ENCODE data around the gene KASH5.

KASH5 gene

DNA sequence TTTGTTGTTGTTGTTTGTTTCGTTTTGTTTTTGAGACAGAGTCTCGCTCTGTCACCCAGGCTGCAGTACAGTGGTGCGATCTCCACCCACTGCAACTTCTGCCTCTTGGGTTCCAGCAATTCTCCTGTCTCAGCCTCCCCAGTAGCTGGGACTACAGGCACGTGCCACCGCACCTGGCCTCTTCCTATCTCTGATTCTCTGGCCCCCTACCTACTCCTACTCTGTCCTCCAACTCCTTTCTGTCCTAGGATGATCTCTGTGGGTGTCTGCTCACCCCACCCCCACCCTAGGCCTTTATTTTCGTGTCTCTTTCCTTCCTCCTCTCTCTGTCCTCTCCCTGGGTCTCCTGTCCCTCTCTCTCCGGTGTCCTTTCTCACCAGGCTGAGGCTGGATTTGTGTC, 62.4 kb downstream of the KASH5 start:
- Histone ChIP-seq H3K36me3 (ENCODE audit: control insufficient read depth, insufficient read depth, low read length) (no peaks in the 10 kb centered on the region), H3K9ac (no peak overlapping the region), H3K27me3 (ENCODE audit: control insufficient read depth, insufficient read depth, low read length) (no peaks in the 10 kb centered on the region), H3K4me1 (no peaks in the 10 kb centered on the region), H3K27ac (no peak overlapping the region), H3K4me3 (ENCODE audit: low read depth, low read length) (no peak overlapping the region), H2AFZ (no peak overlapping the region), H3K4me2 (ENCODE audit: low read length) (peak overlapping the region; percentile 18), H3K79me2 (no peaks in the 10 kb centered on the region), H3K9me3 (ENCODE audit: control insufficient read depth, low read length) (no peaks in the 10 kb centered on the region)
- TF ChIP-seq, protein P1, sequence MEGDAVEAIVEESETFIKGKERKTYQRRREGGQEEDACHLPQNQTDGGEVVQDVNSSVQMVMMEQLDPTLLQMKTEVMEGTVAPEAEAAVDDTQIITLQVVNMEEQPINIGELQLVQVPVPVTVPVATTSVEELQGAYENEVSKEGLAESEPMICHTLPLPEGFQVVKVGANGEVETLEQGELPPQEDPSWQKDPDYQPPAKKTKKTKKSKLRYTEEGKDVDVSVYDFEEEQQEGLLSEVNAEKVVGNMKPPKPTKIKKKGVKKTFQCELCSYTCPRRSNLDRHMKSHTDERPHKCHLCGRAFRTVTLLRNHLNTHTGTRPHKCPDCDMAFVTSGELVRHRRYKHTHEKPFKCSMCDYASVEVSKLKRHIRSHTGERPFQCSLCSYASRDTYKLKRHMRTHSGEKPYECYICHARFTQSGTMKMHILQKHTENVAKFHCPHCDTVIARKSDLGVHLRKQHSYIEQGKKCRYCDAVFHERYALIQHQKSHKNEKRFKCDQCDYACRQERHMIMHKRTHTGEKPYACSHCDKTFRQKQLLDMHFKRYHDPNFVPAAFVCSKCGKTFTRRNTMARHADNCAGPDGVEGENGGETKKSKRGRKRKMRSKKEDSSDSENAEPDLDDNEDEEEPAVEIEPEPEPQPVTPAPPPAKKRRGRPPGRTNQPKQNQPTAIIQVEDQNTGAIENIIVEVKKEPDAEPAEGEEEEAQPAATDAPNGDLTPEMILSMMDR (IDR thresholded peaks at IDR 0.05): no peak

DNA sequence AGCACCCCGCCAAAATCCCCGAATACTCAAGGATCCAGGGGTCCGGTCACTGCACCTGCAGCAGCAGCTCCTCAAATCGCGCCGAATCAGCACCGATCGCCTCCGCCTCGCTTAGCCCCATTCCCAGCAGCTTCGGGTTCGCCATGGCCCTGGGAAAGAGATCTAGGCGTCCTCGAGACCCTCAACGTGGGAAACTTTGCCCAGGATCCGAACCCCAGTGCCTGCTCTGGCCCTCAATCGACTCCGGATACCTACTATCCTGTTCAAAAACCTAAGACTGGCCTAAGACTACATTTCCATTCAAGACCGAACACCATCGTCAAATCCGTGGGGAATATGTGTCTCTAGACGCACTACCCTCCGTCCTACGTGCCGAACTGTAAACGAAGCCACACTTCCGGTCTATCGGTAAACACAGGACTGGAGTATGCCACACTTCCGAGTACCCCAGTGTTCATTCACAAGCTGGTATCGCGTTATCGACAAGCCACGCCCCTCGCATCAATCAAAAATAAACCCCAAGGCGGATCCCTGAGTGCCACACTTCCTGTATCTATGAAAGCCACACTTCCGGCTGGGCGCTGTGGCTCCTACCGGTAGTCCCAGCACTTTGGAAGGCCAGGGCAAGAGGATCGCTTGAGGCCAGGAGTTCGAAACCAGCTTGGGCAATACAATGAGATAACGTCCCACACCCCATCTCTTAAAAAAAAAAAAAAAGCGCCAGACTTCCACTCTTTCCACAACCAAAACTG, 63.6 kb downstream of the KASH5 start, which contains the start of gene PIH1D1:
PIH1D1 (minus strand) TSS at position 385 of the 752 bp plus-strand sequence; CDS start at position 145, 240 bp downstream.
- H3K9me3 ChIP-seq (ENCODE audit: control insufficient read depth, low read length): no peaks in the 10 kb centered on the region
- H3K4me2 ChIP-seq (ENCODE audit: low read length): peak within 1 kb of the TSS; percentile 100
- H3K4me3 ChIP-seq (ENCODE audit: low read depth, low read length): peak within 1 kb of the TSS; percentile 96
- H3K9ac ChIP-seq: peak within 1 kb of the TSS; percentile 50
- no peaks in the 10 kb centered on the region for H3K79me2 ChIP-seq
- TF ChIP-seq, protein P1 (IDR thresholded peaks at IDR 0.05): peak; percentile 15
- no peaks in the 10 kb centered on the region for H3K4me1 ChIP-seq
- peak within 1 kb of the TSS; percentile 85 for H3K27ac ChIP-seq
- H2AFZ ChIP-seq: peak within 1 kb of the TSS; percentile 95
- no peaks in the 10 kb centered on the region for H3K27me3 ChIP-seq (ENCODE audit: control insufficient read depth, insufficient read depth, low read length)
- no peaks in the 10 kb centered on the region for H3K36me3 ChIP-seq (ENCODE audit: control insufficient read depth, insufficient read depth, low read length)

DNA sequence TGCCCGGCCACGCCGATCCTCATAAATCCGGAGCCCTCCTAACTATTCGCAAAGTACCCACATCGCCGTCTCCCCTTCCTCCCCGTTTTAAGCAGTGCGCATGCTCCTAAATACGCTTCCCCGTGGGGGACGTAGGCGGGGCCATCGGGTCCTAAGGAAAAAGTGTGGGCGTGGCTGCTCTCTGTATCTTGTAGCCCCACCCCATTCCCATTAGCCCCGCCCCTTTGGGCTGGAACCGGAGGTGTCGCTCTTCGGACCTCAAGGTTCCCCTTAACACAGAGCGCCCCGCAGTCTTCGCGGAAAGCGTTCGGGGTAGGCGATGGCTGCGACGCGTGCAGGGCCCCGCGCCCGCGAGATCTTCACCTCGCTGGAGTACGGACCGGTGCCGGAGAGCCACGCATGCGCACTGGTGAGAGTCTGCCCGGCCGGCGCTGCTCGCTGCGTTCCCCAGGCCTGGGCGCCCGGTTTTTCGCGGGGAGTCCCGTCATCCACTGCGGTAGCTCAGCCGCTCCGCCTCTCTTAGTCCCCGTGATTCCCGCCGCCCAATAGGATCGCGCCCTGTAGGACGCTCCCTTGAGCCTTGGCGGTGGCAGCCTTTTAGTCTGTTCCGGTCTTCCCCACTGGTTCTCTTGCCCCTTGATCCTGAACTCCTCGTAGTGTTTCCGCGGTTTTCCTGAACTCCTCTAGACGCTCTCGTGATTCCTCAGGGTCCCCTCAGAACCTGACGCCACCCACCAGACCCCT, 65.1 kb downstream of the KASH5 start, which contains the start of gene ALDH16A1:
ALDH16A1 (plus strand) TSS at position 213 of the 744 bp plus-strand sequence; CDS start at position 320, 107 bp downstream.
- Histone ChIP-seq H3K36me3 (ENCODE audit: control insufficient read depth, insufficient read depth, low read length) (no peaks in the 10 kb centered on the region), H2AFZ (peak within 1 kb of the TSS; percentile 95), H3K27me3 (ENCODE audit: control insufficient read depth, insufficient read depth, low read length) (no peaks in the 10 kb centered on the region), H3K4me2 (ENCODE audit: low read length) (peak within 1 kb of the TSS; percentile 100), H3K4me1 (no peaks in the 10 kb centered on the region), H3K79me2 (no peaks in the 10 kb centered on the region), H3K9ac (peak within 1 kb of the TSS; percentile 20), H3K9me3 (ENCODE audit: control insufficient read depth, low read length) (no peaks in the 10 kb centered on the region), H3K4me3 (ENCODE audit: low read depth, low read length) (peak within 1 kb of the TSS; percentile 96), H3K27ac (peak within 1 kb of the TSS; percentile 85)
- TF ChIP-seq, protein P1 (IDR thresholded peaks at IDR 0.05): no peak

DNA sequence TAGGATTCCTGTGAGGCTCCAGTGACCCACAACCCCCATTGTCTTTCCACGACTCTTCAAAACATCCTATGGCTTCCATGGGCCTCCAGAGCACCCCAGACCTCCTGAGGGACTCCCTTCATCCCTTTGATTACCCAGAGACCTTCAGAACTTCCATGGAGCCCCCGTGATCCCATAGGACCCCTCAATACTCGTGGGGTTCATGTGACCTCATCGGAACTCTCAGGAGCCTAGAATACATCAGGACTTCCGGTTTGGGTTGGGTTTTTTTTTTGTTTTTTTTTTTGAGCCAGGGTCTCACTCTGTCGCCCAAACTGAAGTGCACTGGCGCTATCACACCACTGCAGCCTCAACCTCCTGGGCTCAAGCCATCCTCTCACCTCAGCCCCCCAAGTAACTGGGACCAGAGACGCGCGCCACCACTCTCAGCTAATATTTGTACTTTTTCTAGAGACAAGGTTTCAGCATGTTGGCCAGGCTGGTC, 65.8 kb downstream of the KASH5 start:
- no peaks in the 10 kb centered on the region for H3K79me2 ChIP-seq
- H3K9ac ChIP-seq: peak overlapping the region; percentile 20
- H2AFZ ChIP-seq: peak overlapping the region; percentile 75
- TF ChIP-seq, protein P1 (IDR thresholded peaks at IDR 0.05): no peak
- peak overlapping the region; percentile 96 for H3K4me3 ChIP-seq (ENCODE audit: low read depth, low read length)
- no peaks in the 10 kb centered on the region for H3K27me3 ChIP-seq (ENCODE audit: control insufficient read depth, insufficient read depth, low read length)
- H3K4me1 ChIP-seq: no peaks in the 10 kb centered on the region
- peak overlapping the region; percentile 85 for H3K27ac ChIP-seq
- no peaks in the 10 kb centered on the region for H3K36me3 ChIP-seq (ENCODE audit: control insufficient read depth, insufficient read depth, low read length)
- H3K4me2 ChIP-seq (ENCODE audit: low read length): peak overlapping the region; percentile 100
- no peaks in the 10 kb centered on the region for H3K9me3 ChIP-seq (ENCODE audit: control insufficient read depth, low read length)
